ENCODE measurements around the gene LRRIQ1. TPM values are rescaled to one million over a fixed set of nuclear protein-coding genes. Genes with fewer than 3 reads are reported as not detected.

LRRIQ1 gene
- total RNA-seq, 2 donors from 2014 or later: 0.05 TPM; not detected in 1

DNA sequence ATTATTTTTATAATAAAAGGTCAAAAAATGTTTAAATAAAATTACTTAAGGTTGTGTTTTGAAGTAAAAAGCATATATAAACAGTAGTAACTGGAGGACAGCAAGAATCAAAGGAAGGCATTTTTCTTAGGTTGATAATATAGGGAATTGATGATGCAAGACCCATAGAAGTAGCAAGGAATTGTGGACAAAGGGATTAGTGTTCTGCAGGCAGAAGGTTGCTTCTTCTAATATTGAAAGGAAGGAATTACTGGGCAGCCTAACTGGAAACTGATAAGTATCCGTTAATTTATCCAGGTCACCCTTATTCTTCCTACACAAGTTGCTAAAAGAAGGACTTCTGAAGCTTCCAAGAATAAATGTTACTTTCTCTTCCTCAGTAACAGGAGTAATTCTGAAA lies 189.3 kb downstream of the LRRIQ1 start:
- no peaks in the 10 kb centered on the region for H3K36me3 ChIP-seq
- H3K4me1 ChIP-seq: no peaks in the 10 kb centered on the region
- DNase-seq: no peak
- intact Hi-C loops (cut with DNase I): no loop called here
- TF ChIP-seq, protein P1, sequence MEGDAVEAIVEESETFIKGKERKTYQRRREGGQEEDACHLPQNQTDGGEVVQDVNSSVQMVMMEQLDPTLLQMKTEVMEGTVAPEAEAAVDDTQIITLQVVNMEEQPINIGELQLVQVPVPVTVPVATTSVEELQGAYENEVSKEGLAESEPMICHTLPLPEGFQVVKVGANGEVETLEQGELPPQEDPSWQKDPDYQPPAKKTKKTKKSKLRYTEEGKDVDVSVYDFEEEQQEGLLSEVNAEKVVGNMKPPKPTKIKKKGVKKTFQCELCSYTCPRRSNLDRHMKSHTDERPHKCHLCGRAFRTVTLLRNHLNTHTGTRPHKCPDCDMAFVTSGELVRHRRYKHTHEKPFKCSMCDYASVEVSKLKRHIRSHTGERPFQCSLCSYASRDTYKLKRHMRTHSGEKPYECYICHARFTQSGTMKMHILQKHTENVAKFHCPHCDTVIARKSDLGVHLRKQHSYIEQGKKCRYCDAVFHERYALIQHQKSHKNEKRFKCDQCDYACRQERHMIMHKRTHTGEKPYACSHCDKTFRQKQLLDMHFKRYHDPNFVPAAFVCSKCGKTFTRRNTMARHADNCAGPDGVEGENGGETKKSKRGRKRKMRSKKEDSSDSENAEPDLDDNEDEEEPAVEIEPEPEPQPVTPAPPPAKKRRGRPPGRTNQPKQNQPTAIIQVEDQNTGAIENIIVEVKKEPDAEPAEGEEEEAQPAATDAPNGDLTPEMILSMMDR (IDR thresholded peaks at IDR 0.05): no peak
- H3K4me3 ChIP-seq: no peak overlapping the region
- H3K27me3 ChIP-seq: no peaks in the 10 kb centered on the region
- H3K9me3 ChIP-seq: no peaks in the 10 kb centered on the region
- no peak overlapping the region for H3K27ac ChIP-seq
- H3K9ac ChIP-seq (ENCODE audit: low read depth in 2 of 2, low read length in 2 of 2): no peak overlapping the region

DNA sequence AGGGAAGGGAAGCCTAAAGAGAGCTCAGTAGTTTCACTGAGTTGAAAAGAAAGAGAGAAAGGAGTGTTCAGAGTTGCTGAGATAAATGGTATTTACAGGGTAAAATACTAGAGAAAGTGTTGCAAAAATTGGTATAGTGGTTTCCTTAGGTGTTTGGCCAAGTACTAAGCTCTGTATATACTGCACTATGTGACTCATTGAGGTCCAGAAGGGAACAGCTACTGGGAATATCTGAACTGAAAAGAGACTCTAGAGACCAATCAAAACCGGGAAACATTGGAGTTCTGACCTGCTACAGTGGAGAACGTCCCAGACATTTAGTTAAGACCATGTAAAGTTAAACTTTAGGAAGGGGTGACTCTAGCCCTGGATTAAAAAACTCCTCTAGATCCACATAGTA lies 201.2 kb downstream of the LRRIQ1 start:
- H3K36me3 ChIP-seq: no peaks in the 10 kb centered on the region
- TF ChIP-seq, protein P1 (IDR thresholded peaks at IDR 0.05): no peak
- no peak overlapping the region for H3K27ac ChIP-seq
- H3K4me1 ChIP-seq: no peaks in the 10 kb centered on the region
- no peaks in the 10 kb centered on the region for H3K27me3 ChIP-seq
- no peak overlapping the region for H3K4me3 ChIP-seq
- no peak overlapping the region for H3K9ac ChIP-seq (ENCODE audit: low read depth in 2 of 2, low read length in 2 of 2)
- no peak for DNase-seq
- intact Hi-C loops (cut with DNase I): no loop called here
- H3K9me3 ChIP-seq: no peaks in the 10 kb centered on the region

DNA sequence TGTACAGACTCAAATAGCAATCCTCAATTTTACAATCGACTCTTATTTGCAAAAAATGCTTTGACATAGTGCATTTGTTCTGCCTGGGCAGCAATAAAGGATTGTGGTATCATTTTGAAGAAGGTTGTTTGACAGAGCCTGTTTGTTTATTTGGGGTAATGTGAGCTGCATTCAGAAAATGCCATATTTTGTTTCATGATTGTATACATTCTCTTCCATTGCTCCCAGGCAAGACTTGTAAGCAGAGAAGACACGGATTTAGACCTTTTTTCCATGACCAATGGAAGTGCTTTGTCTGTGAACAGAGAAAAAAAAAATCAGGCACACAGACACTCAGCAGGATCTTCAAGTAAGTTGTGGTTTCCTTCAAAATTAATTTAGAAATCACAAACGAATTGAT lies 208.4 kb downstream of the LRRIQ1 start:
- Histone ChIP-seq H3K27me3 (no peaks in the 10 kb centered on the region), H3K36me3 (no peaks in the 10 kb centered on the region), H3K4me1 (no peaks in the 10 kb centered on the region), H3K27ac (no peak overlapping the region), H3K4me3 (no peak overlapping the region), H3K9me3 (no peaks in the 10 kb centered on the region), H3K9ac (ENCODE audit: low read depth in 2 of 2, low read length in 2 of 2) (no peak overlapping the region)
- DNase-seq: no peak
- TF ChIP-seq, protein P1 (IDR thresholded peaks at IDR 0.05): no peak
- intact Hi-C loops (cut with DNase I): no loop called here

DNA sequence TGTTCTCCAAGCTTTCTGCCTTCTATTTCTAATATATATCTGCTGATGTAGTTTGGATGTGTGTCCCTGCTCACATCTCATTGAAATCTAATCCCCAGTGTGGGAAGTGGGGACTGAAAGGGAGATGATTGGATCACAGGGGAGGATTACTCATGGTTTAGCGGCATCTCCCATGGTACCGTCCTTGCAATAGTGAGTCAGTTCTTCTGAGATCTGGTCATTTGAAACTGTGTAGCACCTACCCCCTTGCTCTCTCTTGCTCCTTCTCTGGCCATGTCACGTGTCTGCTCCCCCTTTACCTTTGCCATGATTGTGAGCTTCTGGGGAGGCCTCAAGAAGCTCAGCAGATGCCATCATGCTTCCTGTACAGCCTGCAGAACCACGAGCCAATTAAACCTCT lies 217.7 kb downstream of the LRRIQ1 start:
- intact Hi-C loops (cut with DNase I): no loop called here
- H3K36me3 ChIP-seq: no peaks in the 10 kb centered on the region
- no peak for DNase-seq
- H3K27ac ChIP-seq: no peak overlapping the region
- no peaks in the 10 kb centered on the region for H3K27me3 ChIP-seq
- no peaks in the 10 kb centered on the region for H3K9me3 ChIP-seq
- TF ChIP-seq, protein P1 (IDR thresholded peaks at IDR 0.05): no peak
- no peaks in the 10 kb centered on the region for H3K4me1 ChIP-seq
- H3K9ac ChIP-seq (ENCODE audit: low read depth in 2 of 2, low read length in 2 of 2): no peak overlapping the region
- H3K4me3 ChIP-seq: no peak overlapping the region

DNA sequence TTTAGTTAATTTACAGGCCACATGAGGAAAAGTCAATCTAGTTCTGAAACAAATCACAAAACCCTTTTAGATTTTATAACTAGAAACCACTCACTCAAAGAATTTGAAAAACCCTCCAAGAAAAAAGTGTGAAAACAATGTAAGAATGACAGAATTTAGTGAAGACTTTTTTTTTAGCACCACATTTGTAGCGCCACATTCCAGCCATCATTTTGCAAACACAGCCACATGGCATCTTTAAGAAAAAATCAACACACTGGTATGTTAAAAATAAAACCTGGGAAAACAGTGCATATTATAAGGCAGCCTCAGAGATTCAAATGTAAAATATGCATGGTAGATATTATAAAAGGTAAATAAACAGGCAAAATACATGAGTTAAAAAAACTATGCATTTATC lies 221.5 kb downstream of the LRRIQ1 start:
- Histone ChIP-seq H3K4me3 (no peak overlapping the region), H3K4me1 (no peaks in the 10 kb centered on the region), H3K27me3 (no peaks in the 10 kb centered on the region), H3K9me3 (no peaks in the 10 kb centered on the region), H3K9ac (ENCODE audit: low read depth in 2 of 2, low read length in 2 of 2) (no peak overlapping the region), H3K36me3 (no peaks in the 10 kb centered on the region), H3K27ac (no peak overlapping the region)
- no peak for DNase-seq
- TF ChIP-seq, protein P1 (IDR thresholded peaks at IDR 0.05): no peak
- intact Hi-C loops (cut with DNase I): no loop called here

DNA sequence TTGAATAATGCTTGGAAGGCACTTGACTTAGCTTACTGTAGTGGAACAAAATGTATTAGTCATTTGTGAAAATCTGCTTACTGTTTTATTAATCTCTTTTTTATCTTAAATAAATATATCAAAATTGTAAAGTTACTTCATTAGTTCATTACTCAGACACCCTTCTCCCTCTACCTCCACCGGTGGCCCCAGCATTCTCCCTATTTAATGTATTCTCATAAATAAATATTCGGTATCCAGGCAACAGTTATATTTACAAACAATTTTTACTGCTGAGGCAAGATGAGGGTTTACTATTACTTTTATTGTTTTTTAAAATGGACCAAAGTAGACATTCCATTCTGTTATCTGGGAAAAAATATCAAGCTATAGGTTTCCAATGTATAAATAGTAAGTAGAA lies 224.3 kb downstream of the LRRIQ1 start:
- H3K9me3 ChIP-seq: no peaks in the 10 kb centered on the region
- H3K9ac ChIP-seq (ENCODE audit: low read depth in 2 of 2, low read length in 2 of 2): no peak overlapping the region
- no peak overlapping the region for H3K4me3 ChIP-seq
- no peak for DNase-seq
- H3K27me3 ChIP-seq: no peaks in the 10 kb centered on the region
- no peak overlapping the region for H3K27ac ChIP-seq
- intact Hi-C loops (cut with DNase I): no loop called here
- no peaks in the 10 kb centered on the region for H3K36me3 ChIP-seq
- H3K4me1 ChIP-seq: no peaks in the 10 kb centered on the region
- TF ChIP-seq, protein P1 (IDR thresholded peaks at IDR 0.05): no peak

Data from colonic mucosa (tissue), 4 donors.